Measurements from ENCODE around the gene RSAD2. TPM values are rescaled to one million over a fixed set of nuclear protein-coding genes. Genes with fewer than 3 reads are reported as not detected.
A peak's percentile ranks its signal among the peaks of the same experiment; 100 is the strongest.

RSAD2 gene
- total and polyA plus RNA-seq, 4 experiments from 2014 or later = 3.8 to 10.4 (median 5.0) TPM

GRCh38 chr2:6872394-6872793, 5.2 kb upstream of the RSAD2 start:
- Mint-ChIP-seq H3K4me3 (no peak overlapping the region), H3K9me3 (peaks cover 0 to 5% (median 1%) of the 10 kb centered on the region in 8 donors), H3K27ac (no peak overlapping the region), H3K36me3 (peaks cover 4 to 5% of the 10 kb centered on the region in 2 donors), H3K4me1 (peaks cover 5 to 15% (median 14%) of the 10 kb centered on the region in 4 donors), H3K27me3 (peaks cover 0 to 3% of the 10 kb centered on the region in 2 donors)
- H3K9me3 ChIP-seq (ENCODE audit: control insufficient read depth in 1 of 2, low read length in 2 of 2) = no peaks in the 10 kb centered on the region
- H3K27ac ChIP-seq (ENCODE audit: low read depth, low read length) = no peak overlapping the region
- intact Hi-C loops (cut with micrococcal nuclease) = no loop called here
- POLR2A ChIA-PET (ENCODE audit: partially characterized antibody) = no interaction called here
- no peak overlapping the region for H3K4me3 ChIP-seq (ENCODE audit: low read length in 2 of 2)
- H3K36me3 ChIP-seq (ENCODE audit: insufficient read depth, low read length) = no peaks in the 10 kb centered on the region
- CTCF ChIA-PET (ENCODE audit: partially characterized antibody) = interaction anchor here (1.3 to 1.9 kb wide), 2 partner anchors 10 to 25 kb away, joined by 3 to 8 read pairs; no protein-coding TSS in a partner anchor
- H3K4me1 ChIP-seq (ENCODE audit: insufficient read depth, low read length) = peaks cover 8% of the 10 kb centered on the region
- no peaks in the 10 kb centered on the region for H3K27me3 ChIP-seq (ENCODE audit: insufficient read depth, low read length)
- no peak for DNase-seq

GRCh38 chr2:6874032-6874431, 3.5 kb upstream of the RSAD2 start:
- no peaks in the 10 kb centered on the region for H3K36me3 ChIP-seq (ENCODE audit: insufficient read depth, low read length)
- intact Hi-C loops (cut with micrococcal nuclease) = no loop called here
- H3K27ac ChIP-seq (ENCODE audit: low read depth, low read length) = no peak overlapping the region
- peaks cover 24% of the 10 kb centered on the region for H3K4me1 ChIP-seq (ENCODE audit: insufficient read depth, low read length)
- peaks cover 21 to 30% (median 23%) of the 10 kb centered on the region in 4 donors for H3K4me1 Mint-ChIP-seq
- H3K36me3 Mint-ChIP-seq = peaks cover 5% of the 10 kb centered on the region in 2 donors
- peaks cover 0 to 3% of the 10 kb centered on the region in 2 donors for H3K27me3 Mint-ChIP-seq
- no peaks in the 10 kb centered on the region for H3K9me3 ChIP-seq (ENCODE audit: control insufficient read depth in 1 of 2, low read length in 2 of 2)
- POLR2A ChIA-PET (ENCODE audit: partially characterized antibody) = no interaction called here
- H3K4me3 Mint-ChIP-seq = no peak overlapping the region
- CTCF ChIA-PET (ENCODE audit: partially characterized antibody) = no interaction called here
- peaks cover 0 to 5% (median 1%) of the 10 kb centered on the region in 8 donors for H3K9me3 Mint-ChIP-seq
- DNase-seq = no peak
- H3K27me3 ChIP-seq (ENCODE audit: insufficient read depth, low read length) = no peaks in the 10 kb centered on the region
- no peak overlapping the region for H3K27ac Mint-ChIP-seq
- H3K4me3 ChIP-seq (ENCODE audit: low read length in 2 of 2) = no peak overlapping the region

- Mint-ChIP-seq H3K9me3 (peaks cover 0 to 5% (median 1%) of the 10 kb centered on the region in 8 donors), H3K27ac (peak overlapping the region in 2 of 7 donors; percentile 18 to 29), H3K36me3 (peaks cover 5% of the 10 kb centered on the region in 2 donors), H3K27me3 (peaks cover 0 to 3% of the 10 kb centered on the region in 2 donors), H3K4me1 (peaks cover 41 to 52% (median 43%) of the 10 kb centered on the region in 4 donors), H3K4me3 (peak overlapping the region in 3 of 8 donors; percentile 10 to 90 (median 26))
- peaks cover 46% of the 10 kb centered on the region for H3K4me1 ChIP-seq (ENCODE audit: insufficient read depth, low read length)
- POLR2A ChIA-PET (ENCODE audit: partially characterized antibody) = interaction anchor here (2.2 to 6.2 kb wide), 4 partner anchors 8 to 40 kb away, joined by 8 to 77 read pairs (median 21); partner anchors contain the start of genes CMPK2 and RNF144A
- no peaks in the 10 kb centered on the region for H3K36me3 ChIP-seq (ENCODE audit: insufficient read depth, low read length)
- H3K27me3 ChIP-seq (ENCODE audit: insufficient read depth, low read length) = no peaks in the 10 kb centered on the region
- intact Hi-C loops (cut with micrococcal nuclease) = no loop called here
- CTCF ChIA-PET (ENCODE audit: partially characterized antibody) = interaction anchor here (0.7 to 6.2 kb wide), 5 partner anchors 9 to 40 kb away, joined by 3 to 116 read pairs (median 3); partner anchors contain the start of gene CMPK2
- H3K27ac ChIP-seq (ENCODE audit: low read depth, low read length) = no peak overlapping the region
- DNase-seq = no peak
- H3K4me3 ChIP-seq (ENCODE audit: low read length in 2 of 2) = no peak overlapping the region
- no peaks in the 10 kb centered on the region for H3K9me3 ChIP-seq (ENCODE audit: control insufficient read depth in 1 of 2, low read length in 2 of 2)
These were observed 1.3 kb upstream of the RSAD2 start for GRCh38 chr2:6876309-6876708.

GRCh38 chr2:6878549-6878948, 972 bp downstream of the RSAD2 start:
- ChIA-PET CTCF (ENCODE audit: partially characterized antibody) (interaction anchor here (1.0 to 6.2 kb wide), 10 partner anchors 10 to 153 kb away, joined by 3 to 116 read pairs (median 4); partner anchors contain the start of genes CMPK2 and RNF144A), POLR2A (ENCODE audit: partially characterized antibody) (interaction anchor here (1.2 to 6.2 kb wide), 9 partner anchors 10 to 1803 kb away, joined by 3 to 77 read pairs (median 8); partner anchors contain the start of genes CMPK2, ID2 and RNF144A)
- peak overlapping the region; percentile 30 to 93 (median 90) for H3K4me3 Mint-ChIP-seq
- intact Hi-C loops (cut with micrococcal nuclease) = no loop called here
- peaks cover 5 to 12% of the 10 kb centered on the region in 2 donors for H3K36me3 Mint-ChIP-seq
- peak overlapping the region in 6 of 7 donors; percentile 25 to 92 (median 78) for H3K27ac Mint-ChIP-seq
- H3K9me3 Mint-ChIP-seq = peaks cover 0 to 5% (median 1%) of the 10 kb centered on the region in 8 donors
- Histone ChIP-seq H3K9me3 (ENCODE audit: control insufficient read depth in 1 of 2, low read length in 2 of 2) (no peaks in the 10 kb centered on the region), H3K36me3 (ENCODE audit: insufficient read depth, low read length) (no peaks in the 10 kb centered on the region), H3K27ac (ENCODE audit: low read depth, low read length) (no peak overlapping the region), H3K27me3 (ENCODE audit: insufficient read depth, low read length) (no peaks in the 10 kb centered on the region), H3K4me3 (ENCODE audit: low read length in 2 of 2) (no peak overlapping the region), H3K4me1 (ENCODE audit: insufficient read depth, low read length) (peaks cover 54% of the 10 kb centered on the region)
- peaks cover 37 to 50% (median 44%) of the 10 kb centered on the region in 4 donors for H3K4me1 Mint-ChIP-seq
- no peaks in the 10 kb centered on the region for H3K27me3 Mint-ChIP-seq
- DNase-seq = no peak

- no peak overlapping the region for H3K4me3 ChIP-seq (ENCODE audit: low read length in 2 of 2)
- Mint-ChIP-seq H3K27me3 (no peaks in the 10 kb centered on the region), H3K4me3 (peak overlapping the region; percentile 30 to 90 (median 88)), H3K4me1 (peaks cover 38 to 52% (median 44%) of the 10 kb centered on the region in 4 donors), H3K36me3 (peaks cover 5 to 11% of the 10 kb centered on the region in 2 donors), H3K9me3 (peaks cover 0 to 2% (median under 1%) of the 10 kb centered on the region in 8 donors), H3K27ac (peak overlapping the region; percentile 1 to 85 (median 73))
- CTCF ChIA-PET (ENCODE audit: partially characterized antibody) = interaction anchor here (1.0 to 6.2 kb wide), 7 partner anchors 11 to 165 kb away, joined by 3 to 116 read pairs (median 7); partner anchors contain the start of genes CMPK2 and RNF144A
- H3K27ac ChIP-seq (ENCODE audit: low read depth, low read length) = no peak overlapping the region
- H3K27me3 ChIP-seq (ENCODE audit: insufficient read depth, low read length) = no peaks in the 10 kb centered on the region
- intact Hi-C loops (cut with micrococcal nuclease) = no loop called here
- no peak for DNase-seq
- H3K4me1 ChIP-seq (ENCODE audit: insufficient read depth, low read length) = peaks cover 54% of the 10 kb centered on the region
- no peaks in the 10 kb centered on the region for H3K36me3 ChIP-seq (ENCODE audit: insufficient read depth, low read length)
- POLR2A ChIA-PET (ENCODE audit: partially characterized antibody) = interaction anchor here (1.2 to 6.2 kb wide), 4 partner anchors 11 to 1803 kb away, joined by 4 to 77 read pairs (median 18); partner anchors contain the start of genes CMPK2 and ID2
- no peaks in the 10 kb centered on the region for H3K9me3 ChIP-seq (ENCODE audit: control insufficient read depth in 1 of 2, low read length in 2 of 2)
These were observed 1.4 kb downstream of the RSAD2 start for GRCh38 chr2:6879011-6879410.

- Mint-ChIP-seq H3K36me3 (peaks cover 4 to 13% of the 10 kb centered on the region in 2 donors), H3K9me3 (no peaks in the 10 kb centered on the region), H3K4me3 (peak overlapping the region; percentile 62 to 85 (median 82)), H3K27me3 (no peaks in the 10 kb centered on the region), H3K4me1 (peaks cover 41 to 54% (median 44%) of the 10 kb centered on the region in 4 donors), H3K27ac (peak overlapping the region; percentile 23 to 94 (median 85))
- ChIA-PET CTCF (ENCODE audit: partially characterized antibody) (interaction anchor here (2.0 to 6.2 kb wide), 3 partner anchors 13 to 164 kb away, joined by 7 to 116 read pairs (median 13); partner anchors contain the start of gene CMPK2), POLR2A (ENCODE audit: partially characterized antibody) (interaction anchor here (1.1 to 6.2 kb wide), 3 partner anchors 14 to 36 kb away, joined by 4 to 77 read pairs (median 4); partner anchors contain the start of gene CMPK2)
- no peak overlapping the region for H3K27ac ChIP-seq (ENCODE audit: low read depth, low read length)
- no peaks in the 10 kb centered on the region for H3K27me3 ChIP-seq (ENCODE audit: insufficient read depth, low read length)
- H3K9me3 ChIP-seq (ENCODE audit: control insufficient read depth in 1 of 2, low read length in 2 of 2) = no peaks in the 10 kb centered on the region
- peak overlapping the region; percentile 21 to 38 for H3K4me3 ChIP-seq (ENCODE audit: low read length in 2 of 2)
- intact Hi-C loops (cut with micrococcal nuclease) = no loop called here
- peak in 4 of 5 donors; percentile 21 to 36 (median 22) for DNase-seq
- peaks cover 54% of the 10 kb centered on the region for H3K4me1 ChIP-seq (ENCODE audit: insufficient read depth, low read length)
- H3K36me3 ChIP-seq (ENCODE audit: insufficient read depth, low read length) = no peaks in the 10 kb centered on the region
These were observed 2.7 kb downstream of the RSAD2 start for GRCh38 chr2:6880200-6880733.

GRCh38 chr2:6881046-6881445, 3.5 kb downstream of the RSAD2 start:
- Histone ChIP-seq H3K27ac (ENCODE audit: low read depth, low read length) (no peak overlapping the region), H3K4me3 (ENCODE audit: low read length in 2 of 2) (no peak overlapping the region), H3K27me3 (ENCODE audit: insufficient read depth, low read length) (no peaks in the 10 kb centered on the region), H3K36me3 (ENCODE audit: insufficient read depth, low read length) (no peaks in the 10 kb centered on the region), H3K9me3 (ENCODE audit: control insufficient read depth in 1 of 2, low read length in 2 of 2) (no peaks in the 10 kb centered on the region), H3K4me1 (ENCODE audit: insufficient read depth, low read length) (peaks cover 54% of the 10 kb centered on the region)
- intact Hi-C loops (cut with micrococcal nuclease) = no loop called here
- Mint-ChIP-seq H3K27ac (peak overlapping the region in 3 of 7 donors; percentile 9 to 67 (median 45)), H3K36me3 (peaks cover 5 to 13% of the 10 kb centered on the region in 2 donors), H3K4me1 (peaks cover 41 to 54% (median 44%) of the 10 kb centered on the region in 4 donors), H3K27me3 (no peaks in the 10 kb centered on the region), H3K4me3 (peak overlapping the region in 4 of 8 donors; percentile 14 to 41 (median 37)), H3K9me3 (no peaks in the 10 kb centered on the region)
- DNase-seq = no peak
- POLR2A ChIA-PET (ENCODE audit: partially characterized antibody) = interaction anchor here (0.6 to 6.2 kb wide), 4 partner anchors 13 to 35 kb away, joined by 3 to 77 read pairs (median 4); partner anchors contain the start of gene CMPK2
- CTCF ChIA-PET (ENCODE audit: partially characterized antibody) = interaction anchor here (2.0 to 6.2 kb wide), 3 partner anchors 14 to 163 kb away, joined by 7 to 116 read pairs (median 13); partner anchors contain the start of gene CMPK2
